ENCODE data around the gene TMEM187.

TMEM187 gene

DNA sequence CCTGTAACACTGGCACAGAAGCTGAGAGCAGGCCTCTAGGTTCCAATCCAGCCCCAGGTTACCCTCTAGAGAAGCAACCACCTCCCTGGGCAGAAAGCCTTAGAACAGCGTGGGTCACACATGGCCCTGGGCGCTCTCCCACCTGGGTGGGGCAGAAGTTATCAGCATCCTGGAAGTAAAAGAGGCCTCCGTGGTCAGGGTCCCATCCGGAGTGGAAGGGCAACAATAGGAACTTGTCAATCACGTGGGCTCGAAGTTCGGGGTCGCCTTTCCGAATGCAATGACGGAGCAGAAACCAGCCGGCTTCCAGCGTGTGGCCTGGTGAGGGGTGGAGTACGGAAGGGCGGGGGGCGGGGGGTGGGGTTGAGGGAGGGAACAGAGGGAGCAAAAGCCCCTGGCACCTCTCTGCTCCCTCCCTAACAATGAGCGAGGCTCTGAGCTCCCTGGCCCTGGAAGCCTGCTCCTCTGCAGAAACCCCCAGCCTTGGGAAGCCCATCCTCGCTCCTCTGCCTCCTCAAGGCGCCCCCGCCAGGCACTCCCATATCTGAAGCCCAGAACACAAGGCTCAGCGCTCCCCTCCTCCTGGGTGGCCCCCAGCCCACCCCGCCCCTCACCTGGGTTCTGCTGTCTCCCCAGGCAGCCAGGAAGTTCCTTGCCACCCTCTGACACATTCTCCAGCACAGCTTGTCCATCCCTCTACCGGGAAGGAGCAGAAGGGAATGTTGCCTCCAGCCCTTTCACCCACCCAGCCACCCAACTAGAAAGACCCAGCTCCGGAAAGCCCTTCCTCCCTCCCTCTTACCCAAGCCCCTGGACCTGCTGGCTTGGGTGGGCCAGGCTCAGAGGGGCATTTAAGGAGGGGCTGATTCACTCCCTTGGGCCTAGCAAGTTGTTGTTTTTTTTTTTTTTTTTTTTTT lies 31.0 kb upstream of the TMEM187 start:
- no peaks in the 10 kb centered on the region for H3K9me3 ChIP-seq (ENCODE audit: control insufficient read depth, low read length)
- no peaks in the 10 kb centered on the region for H3K27me3 ChIP-seq (ENCODE audit: control insufficient read depth, insufficient read depth, low read length)
- H2AFZ ChIP-seq, result no peak overlapping the region
- no peaks in the 10 kb centered on the region for H3K36me3 ChIP-seq (ENCODE audit: control insufficient read depth, insufficient read depth, low read length)
- TF ChIP-seq, protein P1, sequence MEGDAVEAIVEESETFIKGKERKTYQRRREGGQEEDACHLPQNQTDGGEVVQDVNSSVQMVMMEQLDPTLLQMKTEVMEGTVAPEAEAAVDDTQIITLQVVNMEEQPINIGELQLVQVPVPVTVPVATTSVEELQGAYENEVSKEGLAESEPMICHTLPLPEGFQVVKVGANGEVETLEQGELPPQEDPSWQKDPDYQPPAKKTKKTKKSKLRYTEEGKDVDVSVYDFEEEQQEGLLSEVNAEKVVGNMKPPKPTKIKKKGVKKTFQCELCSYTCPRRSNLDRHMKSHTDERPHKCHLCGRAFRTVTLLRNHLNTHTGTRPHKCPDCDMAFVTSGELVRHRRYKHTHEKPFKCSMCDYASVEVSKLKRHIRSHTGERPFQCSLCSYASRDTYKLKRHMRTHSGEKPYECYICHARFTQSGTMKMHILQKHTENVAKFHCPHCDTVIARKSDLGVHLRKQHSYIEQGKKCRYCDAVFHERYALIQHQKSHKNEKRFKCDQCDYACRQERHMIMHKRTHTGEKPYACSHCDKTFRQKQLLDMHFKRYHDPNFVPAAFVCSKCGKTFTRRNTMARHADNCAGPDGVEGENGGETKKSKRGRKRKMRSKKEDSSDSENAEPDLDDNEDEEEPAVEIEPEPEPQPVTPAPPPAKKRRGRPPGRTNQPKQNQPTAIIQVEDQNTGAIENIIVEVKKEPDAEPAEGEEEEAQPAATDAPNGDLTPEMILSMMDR (IDR thresholded peaks at IDR 0.05), result no peak
- H3K4me1 ChIP-seq, result no peaks in the 10 kb centered on the region
- no peak overlapping the region for H3K4me2 ChIP-seq (ENCODE audit: low read length)
- H3K27ac ChIP-seq, result no peak overlapping the region
- no peaks in the 10 kb centered on the region for H3K79me2 ChIP-seq
- H3K4me3 ChIP-seq (ENCODE audit: low read depth, low read length), result no peak overlapping the region
- no peak overlapping the region for H3K9ac ChIP-seq

DNA sequence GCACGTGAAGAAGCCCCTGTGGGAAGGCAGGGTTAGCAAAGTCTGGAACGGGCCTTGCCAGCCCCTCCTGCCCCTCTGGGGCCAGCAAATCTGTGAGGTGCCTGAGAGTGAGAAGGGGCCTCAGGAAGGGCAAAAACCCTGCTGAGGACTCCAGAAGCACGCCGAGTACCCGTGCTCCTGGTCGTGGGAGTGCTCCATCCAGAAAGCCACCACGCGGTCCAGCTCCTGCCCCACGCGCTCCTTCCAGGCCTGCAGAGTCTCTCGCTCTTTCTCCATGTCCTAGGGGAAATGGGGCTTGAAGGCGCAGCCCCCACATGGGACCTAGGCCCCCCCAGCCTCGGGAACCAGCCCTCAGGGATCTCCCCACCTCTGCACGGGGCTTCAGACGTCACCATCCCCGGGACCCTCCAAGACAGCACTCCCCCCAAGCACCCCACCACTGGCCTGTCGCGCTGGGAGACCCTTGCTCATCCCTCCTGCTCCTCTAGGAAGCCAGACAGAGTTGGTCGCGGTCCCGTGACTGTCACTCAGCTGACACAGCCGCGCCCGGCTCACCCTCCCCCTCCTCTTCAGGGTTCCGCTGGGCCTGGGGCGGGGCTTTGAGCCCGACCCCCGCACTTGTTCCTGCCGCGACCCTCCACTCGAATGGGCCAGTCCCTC lies 28.3 kb upstream of the TMEM187 start, which contains the start of gene RENBP:
Gene RENBP, minus strand, starts transcription at position 504 of the 660 bp plus-strand sequence. Its CDS starts 33 bp downstream, at position 471.
- Histone ChIP-seq H3K27me3 (ENCODE audit: control insufficient read depth, insufficient read depth, low read length) (no peaks in the 10 kb centered on the region), H3K9me3 (ENCODE audit: control insufficient read depth, low read length) (no peaks in the 10 kb centered on the region), H3K4me1 (no peaks in the 10 kb centered on the region), H3K9ac (no peak within 1 kb of the TSS), H3K27ac (no peak within 1 kb of the TSS), H3K79me2 (no peaks in the 10 kb centered on the region), H3K36me3 (ENCODE audit: control insufficient read depth, insufficient read depth, low read length) (no peaks in the 10 kb centered on the region), H3K4me3 (ENCODE audit: low read depth, low read length) (no peak within 1 kb of the TSS), H2AFZ (no peak within 1 kb of the TSS), H3K4me2 (ENCODE audit: low read length) (no peak within 1 kb of the TSS)
- TF ChIP-seq, protein P1 (IDR thresholded peaks at IDR 0.05), result no peak

DNA sequence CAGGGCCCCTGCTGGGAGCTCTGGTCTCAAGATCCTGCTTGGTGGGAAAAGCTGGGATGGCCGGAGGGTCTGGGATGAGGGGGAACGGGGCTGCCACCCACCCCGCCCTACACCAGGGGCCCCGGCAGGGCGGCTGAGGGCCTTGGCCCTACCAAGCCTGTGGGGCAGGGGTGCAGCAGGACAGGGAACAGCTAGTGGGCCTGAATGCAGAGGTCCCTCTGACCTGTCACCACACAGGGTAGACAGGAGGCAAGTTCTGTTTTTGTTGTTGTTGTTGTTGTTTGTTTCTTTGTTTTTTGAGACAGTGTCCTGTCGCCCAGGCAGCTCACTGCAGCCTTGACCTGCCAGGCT lies 27.8 kb upstream of the TMEM187 start:
- no peak overlapping the region for H3K27ac ChIP-seq
- no peaks in the 10 kb centered on the region for H3K36me3 ChIP-seq (ENCODE audit: control insufficient read depth, insufficient read depth, low read length)
- no peaks in the 10 kb centered on the region for H3K79me2 ChIP-seq
- no peaks in the 10 kb centered on the region for H3K4me1 ChIP-seq
- no peaks in the 10 kb centered on the region for H3K9me3 ChIP-seq (ENCODE audit: control insufficient read depth, low read length)
- TF ChIP-seq, protein P1 (IDR thresholded peaks at IDR 0.05), result no peak
- H3K4me2 ChIP-seq (ENCODE audit: low read length), result no peak overlapping the region
- no peak overlapping the region for H3K9ac ChIP-seq
- no peak overlapping the region for H2AFZ ChIP-seq
- no peaks in the 10 kb centered on the region for H3K27me3 ChIP-seq (ENCODE audit: control insufficient read depth, insufficient read depth, low read length)
- H3K4me3 ChIP-seq (ENCODE audit: low read depth, low read length), result no peak overlapping the region

DNA sequence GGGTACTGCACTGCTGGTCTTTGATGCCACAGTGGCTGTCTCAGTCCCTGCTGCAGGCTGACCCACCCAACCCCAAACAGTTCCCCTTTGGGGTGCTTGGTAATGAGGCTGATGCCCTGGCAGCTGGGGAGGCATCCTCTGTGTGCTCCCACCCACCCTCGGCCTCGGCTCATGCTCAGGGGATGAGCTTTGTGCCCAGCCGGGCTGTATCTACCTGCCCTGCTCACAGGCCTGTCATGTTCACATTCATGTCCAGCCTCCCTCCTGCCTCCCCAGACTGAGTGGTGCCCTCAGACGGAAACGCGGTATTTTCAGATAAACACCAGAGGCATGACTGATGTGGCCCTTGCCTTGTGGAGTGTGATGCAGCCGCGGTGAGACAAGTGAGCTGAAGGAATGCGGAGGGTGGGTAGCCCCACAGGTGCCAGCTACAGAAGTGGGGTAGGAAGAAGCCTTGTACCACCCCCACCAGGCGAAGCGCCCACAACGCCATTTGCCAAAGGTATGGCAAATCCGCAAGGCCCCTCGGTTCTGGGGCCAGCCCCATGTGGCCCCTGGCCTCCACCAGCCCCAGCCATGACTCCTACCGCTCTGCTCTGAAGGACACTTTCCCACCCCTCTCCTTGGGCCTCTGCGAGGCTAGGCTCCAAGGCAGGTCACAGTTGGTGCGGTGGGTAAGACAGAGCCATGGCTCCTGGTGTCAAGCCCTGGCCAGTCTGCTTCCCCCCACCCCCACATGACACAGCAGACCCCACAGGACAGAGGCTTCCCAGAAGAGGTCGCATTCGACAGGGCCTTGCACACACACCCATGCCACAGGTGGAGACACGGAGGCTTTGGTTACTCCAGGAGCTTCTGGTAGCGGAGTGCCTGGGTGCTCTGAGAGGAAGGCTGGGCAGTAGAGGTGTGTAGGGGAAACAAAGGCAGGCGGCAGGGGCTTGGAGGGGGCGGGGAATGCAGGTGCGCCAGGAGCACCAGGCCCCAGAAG lies 26.3 kb upstream of the TMEM187 start:
- H2AFZ ChIP-seq, result no peak overlapping the region
- no peaks in the 10 kb centered on the region for H3K79me2 ChIP-seq
- TF ChIP-seq, protein P1 (IDR thresholded peaks at IDR 0.05), result no peak
- H3K27me3 ChIP-seq (ENCODE audit: control insufficient read depth, insufficient read depth, low read length), result no peaks in the 10 kb centered on the region
- H3K27ac ChIP-seq, result no peak overlapping the region
- no peaks in the 10 kb centered on the region for H3K36me3 ChIP-seq (ENCODE audit: control insufficient read depth, insufficient read depth, low read length)
- no peak overlapping the region for H3K4me2 ChIP-seq (ENCODE audit: low read length)
- H3K9me3 ChIP-seq (ENCODE audit: control insufficient read depth, low read length), result no peaks in the 10 kb centered on the region
- no peaks in the 10 kb centered on the region for H3K4me1 ChIP-seq
- H3K4me3 ChIP-seq (ENCODE audit: low read depth, low read length), result no peak overlapping the region
- no peak overlapping the region for H3K9ac ChIP-seq
